Stimulated activated CD4-positive, alpha-beta T cell treated with anti-CD3 and anti-CD28 coated beads, TNF-alpha, amount 100 ng/mL, for 24 hours (primary cell): ENCODE results near the gene TMEM52.
"Not testable (repeated sequence)": the region's sequence is repeated elsewhere in the genome, so short reads cannot be mapped to it uniquely, and the experiment has no call there.

ENCODE experiments used
- DNase-seq, 3 experiments: peaks; one replicate each; pipeline ENCODE4 v3.0.0-alpha.2; 2020; ENCODE audit warnings: low read depth in 3 of 3

The TMEM52 gene

DNA sequence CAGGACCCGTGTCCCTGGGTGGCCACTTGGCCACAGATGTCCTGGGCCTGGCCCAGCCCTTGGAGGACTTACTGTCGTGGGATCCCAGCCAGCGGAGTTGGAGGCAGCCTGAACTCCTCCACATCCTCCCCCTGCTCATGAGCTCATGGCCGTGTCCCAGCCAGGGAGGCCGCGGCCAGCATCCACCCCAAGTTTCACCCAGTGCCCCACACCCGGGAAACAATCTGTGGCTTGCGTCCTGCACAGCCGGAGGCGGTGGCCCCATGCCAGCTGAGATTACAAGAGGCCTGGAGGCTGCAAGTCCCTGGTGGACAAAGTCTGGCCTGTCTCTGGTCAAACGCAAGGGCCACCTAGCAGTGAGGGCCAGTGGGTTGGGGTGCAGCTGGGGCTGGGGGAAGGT lies 27.5 kb upstream of the TMEM52 start:
- DNase-seq = no peak

GRCh38 chr1:1945782-1946393 lies 26.8 kb upstream of the TMEM52 start:
- DNase-seq = no peak

GRCh38 chr1:1943834-1944570 lies 24.9 kb upstream of the TMEM52 start:
- DNase-seq = peak; percentile 30 to 62 (median 38)

- no peak for DNase-seq
Measured at GRCh38 chr1:1942753-1943656, 23.9 kb upstream of the TMEM52 start.

DNA sequence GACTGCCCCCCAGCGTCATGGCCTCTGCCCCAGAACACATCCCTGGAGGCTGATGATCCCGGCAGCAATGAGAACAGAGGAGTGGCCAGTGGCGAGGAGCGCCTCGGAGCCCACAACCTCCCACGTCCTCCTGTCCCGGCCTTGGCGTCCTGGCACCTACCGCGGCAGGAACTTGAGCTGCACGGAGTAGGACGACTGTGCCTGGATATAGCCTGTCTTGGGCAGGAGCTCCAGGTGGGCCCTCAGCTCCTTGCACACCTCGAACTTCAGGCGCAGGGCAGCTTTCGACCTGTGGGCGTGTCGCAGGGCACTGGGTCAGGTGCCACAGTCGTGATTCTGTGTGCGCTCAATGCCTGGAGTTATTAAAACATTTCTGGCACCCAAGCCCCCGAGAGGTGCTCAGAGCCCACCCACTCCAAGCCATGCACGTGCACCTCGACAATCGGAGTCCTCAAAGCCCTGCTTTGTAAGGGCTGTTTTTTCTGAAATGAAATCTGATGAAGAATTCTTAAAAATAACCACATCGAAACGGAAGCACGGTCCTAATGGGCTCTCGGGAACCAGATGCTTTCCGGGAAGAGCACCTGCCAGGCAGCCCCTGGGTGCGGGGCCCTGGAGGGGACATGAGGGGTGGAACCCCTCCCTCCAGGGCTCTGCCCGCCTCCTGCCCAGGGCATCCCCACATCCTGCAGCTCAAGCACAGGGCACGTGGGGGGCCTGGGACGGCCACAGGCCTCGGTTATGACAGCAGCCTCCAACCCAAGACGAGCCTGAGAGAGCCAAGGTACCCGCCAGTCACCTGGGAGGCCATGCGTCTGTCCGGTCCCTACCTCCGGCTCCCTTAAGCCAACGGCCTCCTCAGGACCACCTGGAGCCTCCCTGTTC lies 23.0 kb upstream of the TMEM52 start:
- DNase-seq = no peak

GRCh38 chr1:1941211-1941841 lies 22.2 kb upstream of the TMEM52 start:
- no peak for DNase-seq

- no peak for DNase-seq
Measured at GRCh38 chr1:1940123-1940425, 21.0 kb upstream of the TMEM52 start.

DNA sequence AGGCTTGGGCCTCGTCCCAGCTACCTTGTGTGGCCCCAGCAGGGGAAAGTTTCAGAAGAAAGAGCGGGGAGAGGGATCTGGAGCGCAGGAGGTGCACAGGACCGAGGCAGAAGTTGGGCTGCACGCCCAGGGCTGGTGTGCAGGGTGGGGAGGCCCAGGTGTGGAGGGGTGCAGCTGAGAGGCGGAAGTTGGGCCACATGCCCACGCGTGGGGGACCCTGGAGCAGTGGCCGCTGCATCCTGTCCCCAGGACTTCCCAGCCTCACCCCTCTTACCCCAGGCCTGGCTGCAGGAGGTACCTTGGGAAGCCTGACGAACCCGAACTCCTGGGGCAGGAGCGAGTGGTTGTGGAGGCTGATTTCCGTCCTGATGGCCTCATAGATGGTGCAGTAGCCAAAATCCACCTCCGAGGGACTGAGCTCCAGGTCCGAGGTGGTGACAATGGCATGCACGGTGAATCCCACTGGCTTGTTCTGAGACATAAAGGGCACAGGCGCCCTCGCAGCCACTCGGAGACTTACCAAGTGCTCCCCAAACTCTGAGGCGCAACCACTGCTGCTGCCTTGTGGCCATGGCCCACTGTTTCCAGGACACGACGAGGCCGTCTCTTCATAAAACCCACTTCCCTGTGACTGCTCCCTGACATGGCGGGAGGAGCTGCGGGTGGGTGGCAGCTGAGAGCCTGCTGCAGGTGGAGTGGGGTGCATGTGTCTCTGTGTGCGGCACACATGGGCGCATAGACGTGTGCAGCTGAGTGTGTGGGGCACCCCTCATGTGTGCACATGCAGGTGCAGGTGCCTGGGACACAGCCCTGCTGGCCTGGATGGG lies 20.4 kb upstream of the TMEM52 start:
- no peak for DNase-seq

DNA sequence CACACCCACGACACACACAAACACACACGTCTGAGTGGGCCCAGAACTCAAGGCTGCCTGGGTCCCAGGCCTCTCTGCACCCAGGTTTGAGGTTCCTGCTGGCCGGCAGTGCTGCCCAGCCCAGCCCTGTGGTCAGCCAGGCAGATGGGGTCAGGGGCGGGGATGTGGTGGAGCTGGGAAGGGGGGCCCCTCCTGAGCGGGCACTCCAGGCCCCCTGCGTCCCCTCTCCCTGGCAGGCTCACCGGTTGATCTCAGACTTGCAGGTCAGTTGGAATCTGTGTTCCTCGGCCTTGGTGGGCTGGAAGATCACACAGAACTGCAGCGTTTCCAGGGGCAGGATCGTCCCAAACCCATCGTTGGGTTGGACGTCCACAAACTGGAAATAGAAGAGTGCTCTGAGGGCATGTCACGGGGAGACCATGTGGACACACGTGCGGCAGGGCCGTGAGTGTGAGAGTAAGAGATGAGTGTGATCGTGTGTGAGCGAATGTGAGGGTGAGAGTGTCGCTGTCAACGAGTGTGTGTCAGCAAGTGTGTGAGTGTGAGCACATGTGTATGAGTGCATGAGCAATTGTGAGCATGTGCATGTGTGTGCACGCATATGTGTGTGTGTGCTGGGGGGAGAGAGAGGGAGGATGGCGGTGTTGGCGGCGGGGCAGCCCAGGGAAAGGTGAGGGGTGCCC lies 19.7 kb upstream of the TMEM52 start:
- DNase-seq = no peak

- no peak for DNase-seq
Measured at GRCh38 chr1:1938276-1938573, 19.1 kb upstream of the TMEM52 start.

DNA sequence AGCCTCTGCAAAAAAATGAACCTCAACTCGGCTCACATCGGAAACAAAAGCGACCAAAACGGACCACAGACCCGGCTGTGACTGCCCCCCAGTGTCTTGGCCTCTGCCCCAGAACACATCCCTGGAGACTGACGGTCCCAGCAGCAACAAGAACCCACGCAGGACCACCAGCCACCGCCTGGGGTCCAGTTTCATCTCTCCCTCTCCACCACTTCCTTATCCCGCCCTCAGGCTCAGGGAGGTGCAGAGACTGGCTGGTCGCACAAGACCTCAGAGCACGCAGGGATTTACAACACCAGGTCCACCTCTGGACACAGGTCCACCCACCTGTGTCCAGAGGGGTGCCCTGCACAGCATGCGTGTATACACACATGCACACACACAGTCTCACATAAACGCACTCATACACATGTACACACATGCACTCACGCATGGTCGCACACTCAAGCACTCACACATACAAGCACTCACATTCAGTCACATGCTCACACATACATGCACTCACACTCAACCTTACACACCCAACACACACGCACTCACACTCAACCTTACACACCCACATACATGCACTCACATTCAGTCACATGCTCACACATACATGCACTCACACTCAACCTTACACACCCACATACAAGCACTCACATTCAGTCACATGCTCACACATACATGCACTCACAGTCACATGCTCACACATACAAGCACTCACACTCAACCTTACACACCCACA lies 18.6 kb upstream of the TMEM52 start:
- no peak for DNase-seq

GRCh38 chr1:1937061-1937460 lies 18.0 kb upstream of the TMEM52 start:
- no peak for DNase-seq

GRCh38 chr1:1934848-1935247 lies 15.8 kb upstream of the TMEM52 start:
- DNase-seq = not testable (repeated sequence)

GRCh38 chr1:1929639-1930545 lies 10.8 kb upstream of the TMEM52 start:
- DNase-seq = no peak

DNA sequence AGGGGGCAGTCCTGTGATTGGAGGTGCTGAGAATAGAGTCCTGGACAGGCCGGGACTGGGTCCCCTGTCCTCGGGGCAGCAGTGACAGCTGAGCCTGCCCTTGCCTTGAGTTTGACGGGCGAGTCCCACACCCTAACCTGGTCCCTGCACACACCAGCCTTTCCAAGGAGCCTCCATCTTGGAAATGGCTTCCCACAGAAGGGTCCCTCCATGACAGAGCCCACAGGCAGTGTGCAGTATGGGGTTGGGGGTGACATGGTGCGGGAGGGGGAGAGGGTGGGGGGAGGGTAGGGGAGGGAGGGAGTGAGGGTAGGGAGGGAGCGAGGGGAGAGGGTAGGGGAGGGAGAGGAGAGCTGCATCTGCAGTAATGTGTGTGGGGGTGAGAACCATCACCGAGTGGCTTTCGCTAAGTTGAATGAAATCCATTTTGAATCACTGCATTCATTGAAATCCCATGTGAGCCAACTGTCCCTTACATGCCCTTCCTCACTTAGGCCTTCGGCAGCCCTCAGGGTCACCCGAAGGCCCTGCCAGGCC lies 10.1 kb upstream of the TMEM52 start:
- no peak for DNase-seq

DNA sequence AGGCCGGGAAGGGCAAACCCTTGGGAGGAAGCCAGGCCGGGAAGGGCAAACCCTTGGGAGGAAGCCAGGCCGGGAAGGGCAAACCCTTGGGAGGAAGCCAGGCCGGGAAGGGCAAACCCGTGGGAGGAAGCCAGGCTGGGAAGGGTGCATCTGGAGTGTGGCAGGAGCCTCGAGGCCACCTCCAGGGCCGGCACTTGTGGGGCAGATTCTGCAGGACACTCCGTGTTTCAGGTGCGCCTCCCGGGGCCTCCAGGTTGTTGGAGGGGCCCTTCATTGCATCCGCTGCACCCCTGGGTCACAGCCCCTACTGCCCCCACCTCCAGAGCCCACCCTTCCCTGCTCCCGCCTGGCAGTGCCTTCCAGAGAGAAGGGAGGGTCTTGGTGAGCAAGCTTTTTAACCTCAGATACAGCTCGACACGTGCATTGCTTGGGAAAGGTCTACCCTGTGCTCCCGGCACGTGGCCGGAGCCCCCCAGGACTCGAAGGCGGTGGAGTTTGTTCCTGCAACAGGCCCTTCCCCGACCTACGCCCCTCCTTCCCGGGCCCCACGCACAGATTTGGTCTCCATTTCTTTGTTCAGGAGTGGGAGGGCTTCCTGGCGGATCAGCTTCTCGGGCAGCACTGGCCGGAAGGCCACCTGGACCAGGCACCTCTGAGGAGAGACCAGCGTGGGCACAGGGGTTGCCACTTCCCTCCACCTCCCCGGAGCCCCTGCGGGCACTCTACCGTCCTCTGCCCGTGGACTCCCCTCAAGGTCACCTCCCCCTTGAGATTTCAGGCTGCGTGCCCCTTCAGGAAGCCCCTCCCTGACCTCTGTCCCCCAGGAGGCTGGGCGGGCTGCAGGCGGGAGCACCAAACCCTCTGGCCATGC lies 9.4 kb upstream of the TMEM52 start:
- DNase-seq = no peak

- DNase-seq = no peak
Measured at GRCh38 chr1:1927751-1928150, 8.7 kb upstream of the TMEM52 start.
